SK-N-MC (cell line): Measurements from ENCODE around the gene DNAJC25.

Experiments
- EZH2 ChIP-seq: fragments of 200-600 bp; sonication (generic); IDR thresholded peaks from one replicate; pipeline ENCODE4 v1.6.1; 2017; ENCODE audit warnings: antibody characterized with exemption
- FOXP2 ChIP-seq: optimal IDR thresholded peaks from 2 replicates; pipeline ENCODE3; 2011; ENCODE audit warnings: mild to moderate bottlenecking, moderate library complexity; ENCODE audit not compliant: insufficient read depth; ENCODE audit errors: extremely low read length, control extremely low read depth
- POLR2AphosphoS5 ChIP-seq: IDR thresholded peaks from 2 replicates; pipeline ENCODE4 v1.6.1; 2012; ENCODE audit warnings: mild to moderate bottlenecking, low read depth, low read length, borderline replicate concordance

- TF ChIP-seq EZH2 (no peak), POLR2AphosphoS5 (no peak), FOXP2 (no peak)
Measured at GRCh38 chr9:111663301-111663823, 32.2 kb downstream of the DNAJC25 start.
